GM10847 (cell line): ENCODE data around the gene CDCA4.

Source experiments
- POLR2A ChIP-seq: IDR thresholded peaks from 2 replicates; pipeline ENCODE4 v1.6.1; 2011; ENCODE audit not compliant: insufficient read length; ENCODE audit errors: extremely low read depth

Gene CDCA4

DNA sequence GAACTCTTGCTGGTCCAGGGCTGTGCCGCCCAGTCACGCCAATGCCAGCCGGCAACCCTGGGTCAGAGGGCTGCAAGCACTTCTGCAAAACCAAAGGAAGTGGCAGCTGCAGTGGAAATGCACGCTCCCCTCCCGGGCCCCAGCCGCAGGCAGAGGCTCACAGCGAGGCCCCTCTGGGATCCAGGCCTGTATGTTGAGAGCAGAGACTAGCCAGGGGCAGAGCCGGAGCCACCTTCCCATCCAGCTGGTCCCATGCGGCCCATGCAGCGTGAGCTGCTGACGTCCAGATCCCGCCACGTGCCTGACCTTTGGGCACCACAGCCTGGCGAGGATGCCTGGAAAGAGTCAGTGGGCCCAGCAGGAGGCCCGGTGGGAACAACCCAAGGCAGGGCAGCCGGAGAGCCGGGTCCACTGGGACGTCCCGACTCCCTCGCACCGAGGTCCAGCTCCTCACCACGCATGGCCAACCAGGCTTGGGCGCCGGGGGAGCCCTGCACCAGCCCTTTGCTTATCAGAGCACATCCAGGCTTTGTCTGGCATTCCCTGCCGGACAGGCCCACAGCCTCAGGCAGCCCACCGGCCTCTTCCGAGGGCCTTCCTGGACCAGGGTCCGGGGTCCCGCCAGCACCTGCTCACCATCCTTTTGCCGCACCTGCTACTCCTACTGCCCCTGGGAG lies 40.0 kb upstream of the CDCA4 start:
- no peak for TF ChIP-seq POLR2A

DNA sequence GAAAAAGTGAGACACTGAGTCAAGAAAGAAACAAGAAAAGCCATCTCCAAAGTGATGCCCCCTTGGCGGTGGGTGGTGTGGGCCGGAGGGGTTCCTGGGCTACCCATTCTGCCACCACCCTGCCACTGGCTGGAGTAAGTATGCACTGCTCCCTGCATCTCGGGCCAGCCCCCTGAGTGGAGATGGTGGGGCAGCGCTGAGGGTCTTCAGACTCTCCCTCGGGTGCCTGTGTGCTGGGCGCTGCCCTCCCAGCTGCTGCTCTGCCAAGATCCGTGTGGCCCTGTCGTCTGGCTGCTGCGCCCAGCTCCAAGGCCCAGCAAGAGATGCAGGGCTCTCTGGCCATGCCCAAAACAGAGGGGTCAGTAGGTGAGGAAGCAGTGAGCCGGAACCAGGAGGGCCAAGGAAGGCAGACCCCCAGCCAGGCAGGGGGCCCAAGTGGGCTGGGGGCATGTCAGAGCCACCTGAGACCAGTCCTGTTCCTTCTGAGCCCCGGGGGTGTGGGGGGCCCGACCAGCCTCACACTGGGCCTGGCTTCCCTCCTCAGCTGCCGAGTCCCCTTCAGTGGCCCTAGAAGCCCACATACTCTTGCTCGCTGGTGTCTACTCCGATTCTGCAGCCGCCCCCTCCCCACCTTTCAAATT lies 39.2 kb upstream of the CDCA4 start:
- peak; percentile 7 for TF ChIP-seq POLR2A

GRCh38 chr14:105059035-105059924 lies 38.4 kb upstream of the CDCA4 start:
- no peak for TF ChIP-seq POLR2A

DNA sequence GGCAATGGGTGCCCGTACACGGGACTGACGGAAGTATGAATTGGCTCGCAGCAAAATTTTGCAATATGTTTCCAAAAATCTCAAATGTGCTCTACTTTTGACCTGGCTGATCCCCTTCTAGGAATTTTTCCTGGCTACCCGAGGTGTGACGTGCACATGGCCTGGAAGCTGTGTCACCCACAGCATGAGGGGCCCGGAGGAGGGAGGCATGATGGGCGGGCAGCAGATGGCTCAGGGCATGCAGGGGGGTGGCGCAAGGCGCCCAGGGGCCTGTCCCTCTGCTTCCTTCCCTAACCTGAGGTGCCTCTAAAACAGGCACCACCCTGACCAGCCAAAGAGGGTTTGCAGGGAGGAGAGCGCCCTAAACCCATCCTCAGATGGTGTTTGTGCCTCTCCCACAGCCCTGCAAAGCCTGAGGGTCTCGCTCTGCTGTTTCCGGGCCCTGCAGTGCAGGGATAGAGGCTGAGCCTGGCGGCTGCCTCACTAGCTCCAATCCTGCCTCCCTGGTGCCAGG lies 37.7 kb upstream of the CDCA4 start:
- TF ChIP-seq POLR2A = no peak

DNA sequence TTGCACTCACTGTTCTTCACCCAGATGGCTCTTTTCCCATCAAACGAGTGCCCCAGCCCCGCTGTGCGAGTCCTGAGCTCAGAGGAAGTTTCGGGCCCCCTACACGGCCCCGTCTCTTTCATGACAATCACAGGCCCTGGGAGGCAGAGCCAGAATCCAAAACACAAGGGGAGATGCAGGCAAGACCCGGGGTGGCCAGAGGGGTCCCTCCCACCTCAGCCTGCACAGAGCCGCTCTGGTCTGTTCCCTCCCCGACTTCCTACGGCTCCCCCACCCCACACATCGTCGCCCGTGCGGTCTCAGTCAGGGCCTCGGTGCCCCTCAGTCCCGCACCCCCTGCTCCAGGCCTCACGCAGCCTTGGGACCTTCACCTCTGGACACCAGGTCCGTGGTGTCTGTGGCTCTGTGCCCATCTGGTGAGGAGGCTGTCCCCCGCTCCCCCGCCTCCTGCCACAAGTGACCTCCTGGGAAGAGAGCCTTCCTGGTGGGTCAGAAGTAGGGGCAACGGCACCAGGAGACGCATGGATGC lies 35.5 kb upstream of the CDCA4 start:
- TF ChIP-seq POLR2A = no peak

- no peak for TF ChIP-seq POLR2A
Observed at GRCh38 chr14:105055736-105056302, 34.9 kb upstream of the CDCA4 start.

GRCh38 chr14:105055334-105055733 lies 34.5 kb upstream of the CDCA4 start:
- TF ChIP-seq POLR2A = no peak

- TF ChIP-seq POLR2A = no peak
Observed at GRCh38 chr14:105053996-105054395, 33.1 kb upstream of the CDCA4 start.

DNA sequence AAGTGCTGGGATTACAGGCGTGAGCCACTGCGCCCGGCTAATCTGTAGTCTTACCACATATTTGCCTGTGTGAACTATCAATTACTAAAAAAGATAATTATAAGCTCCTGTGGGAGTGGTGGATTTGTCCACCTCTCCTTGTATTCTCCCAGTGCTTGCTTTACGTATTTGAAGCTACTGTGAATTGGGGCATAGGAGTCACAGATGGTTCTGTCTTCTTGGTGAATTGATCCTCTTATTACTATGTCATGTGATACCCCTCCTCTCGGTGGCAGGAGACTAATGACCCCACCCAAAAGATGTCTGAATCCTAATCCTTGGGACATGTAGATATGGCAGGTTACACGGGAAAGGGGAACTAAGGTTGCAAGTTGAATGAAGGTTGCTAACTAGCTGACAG lies 32.5 kb upstream of the CDCA4 start:
- no peak for TF ChIP-seq POLR2A

- TF ChIP-seq POLR2A = no peak
Observed at GRCh38 chr14:105052110-105052458, 31.2 kb upstream of the CDCA4 start.

GRCh38 chr14:105051182-105052109 lies 30.6 kb upstream of the CDCA4 start:
- no peak for TF ChIP-seq POLR2A

- no peak for TF ChIP-seq POLR2A
Observed at GRCh38 chr14:105050551-105050897, 29.6 kb upstream of the CDCA4 start.

- TF ChIP-seq POLR2A = no peak
Observed at GRCh38 chr14:105049753-105050550, 29.1 kb upstream of the CDCA4 start.

GRCh38 chr14:105047283-105048016 lies 26.6 kb upstream of the CDCA4 start:
- no peak for TF ChIP-seq POLR2A
